ENCODE data around the gene RPL27A.

RPL27A gene

DNA sequence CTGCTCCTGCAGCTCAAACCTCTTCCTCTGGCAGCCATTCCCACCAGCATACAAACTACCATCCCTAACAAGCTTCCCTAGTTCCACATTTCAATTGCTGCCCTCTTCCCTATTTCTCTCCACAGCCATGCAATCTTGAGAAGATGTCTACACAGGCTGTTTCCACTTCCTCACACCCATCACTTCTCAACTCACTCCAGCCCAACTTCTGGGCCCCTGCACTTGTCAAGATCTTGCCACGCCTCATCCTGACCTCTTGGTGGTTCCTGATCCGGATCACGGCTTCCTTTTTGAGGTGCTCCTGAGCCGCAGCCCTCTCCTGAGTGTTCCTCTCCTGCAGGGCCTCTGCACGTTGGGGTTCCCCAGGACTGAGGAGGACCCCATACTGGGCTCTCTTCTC, 22.6 kb downstream of the RPL27A start:
- no peak for DNase-seq (ENCODE audit: low read depth)
- TF ChIP-seq CTCF (IDR thresholded peaks at IDR 0.05; ENCODE audit: insufficient read depth, low read depth, low read length, missing control alignments), result no peak
- no peak overlapping the region for H3K4me3 ChIP-seq (ENCODE audit: low read depth, low read length)

DNA sequence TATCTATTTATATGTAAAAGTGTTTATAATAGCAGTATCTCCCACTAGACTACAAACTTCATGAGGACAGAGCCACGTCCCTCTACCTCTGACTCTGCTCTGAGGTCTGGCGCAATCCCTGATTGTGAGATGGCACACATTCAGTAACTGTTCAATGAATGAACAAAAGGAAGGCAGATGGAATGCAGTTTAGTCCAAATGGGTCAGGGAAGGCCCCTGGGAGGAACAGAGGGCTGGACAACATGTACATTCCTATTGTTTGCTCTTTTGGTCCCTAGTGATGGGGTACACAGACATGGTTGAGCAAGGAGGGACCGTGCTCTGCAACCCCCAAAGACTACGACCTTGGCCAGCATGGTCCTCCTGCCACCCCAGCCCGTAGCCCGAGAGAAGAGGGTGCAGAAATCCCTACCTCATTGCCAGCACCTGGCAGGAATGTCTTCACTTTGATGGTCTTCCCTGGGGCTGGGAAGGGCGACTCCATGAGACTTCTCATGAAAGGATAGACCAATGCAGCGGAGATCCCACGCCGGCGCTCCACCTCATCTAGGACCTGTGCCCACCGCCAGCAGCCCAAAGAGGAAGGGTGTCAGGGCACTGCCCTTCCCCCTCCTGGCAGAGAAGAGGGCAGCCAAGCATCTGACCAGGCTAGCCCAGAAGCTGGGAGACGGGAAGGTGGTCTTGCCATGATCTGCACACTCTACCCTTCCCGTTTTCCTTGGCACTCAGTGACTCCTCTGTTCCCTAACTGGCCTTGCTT, 24.3 kb downstream of the RPL27A start:
- no peak overlapping the region for H3K4me3 ChIP-seq (ENCODE audit: low read depth, low read length)
- no peak for TF ChIP-seq CTCF (IDR thresholded peaks at IDR 0.05; ENCODE audit: insufficient read depth, low read depth, low read length, missing control alignments)
- DNase-seq (ENCODE audit: low read depth), result no peak

GRCh38 chr11:8707541-8708191, 25.1 kb downstream of the RPL27A start:
- TF ChIP-seq CTCF (IDR thresholded peaks at IDR 0.05; ENCODE audit: insufficient read depth, low read depth, low read length, missing control alignments), result no peak
- DNase-seq (ENCODE audit: low read depth), result no peak
- H3K4me3 ChIP-seq (ENCODE audit: low read depth, low read length), result no peak overlapping the region

DNA sequence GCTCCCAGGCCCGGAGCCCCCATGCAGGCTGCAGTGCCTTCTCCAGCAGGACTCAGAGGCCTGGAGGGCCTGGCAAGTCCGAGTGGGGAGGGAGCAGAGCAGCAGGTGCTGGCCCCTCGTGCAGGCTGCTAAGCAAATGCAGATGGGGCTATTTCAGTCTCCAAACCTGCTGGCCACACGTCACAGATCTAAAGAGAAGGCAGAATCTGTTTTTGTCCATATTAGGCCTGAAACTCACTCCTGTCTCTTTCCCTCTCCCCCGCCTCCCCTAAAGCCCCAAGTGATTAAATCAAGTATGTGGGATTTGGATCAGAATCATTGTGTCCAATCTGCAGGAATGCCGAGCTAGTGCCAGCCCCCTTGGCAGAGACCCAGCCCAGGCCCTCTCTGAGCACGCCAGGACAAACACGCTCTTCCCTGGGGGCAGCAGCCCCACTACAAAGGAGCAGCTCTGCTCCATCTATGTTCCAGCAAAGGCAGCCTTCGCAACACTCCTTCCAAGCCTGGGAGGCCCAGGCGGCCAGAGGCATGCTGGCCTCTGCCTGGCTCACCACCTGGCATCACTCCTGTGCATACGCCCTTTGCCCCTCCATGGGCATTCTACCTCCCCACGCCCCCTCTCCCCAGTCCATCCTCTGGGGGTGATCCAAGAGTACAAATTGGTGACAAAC, 26.5 kb downstream of the RPL27A start:
- no peak for DNase-seq (ENCODE audit: low read depth)
- no peak for TF ChIP-seq CTCF (IDR thresholded peaks at IDR 0.05; ENCODE audit: insufficient read depth, low read depth, low read length, missing control alignments)
- H3K4me3 ChIP-seq (ENCODE audit: low read depth, low read length), result no peak overlapping the region

DNA sequence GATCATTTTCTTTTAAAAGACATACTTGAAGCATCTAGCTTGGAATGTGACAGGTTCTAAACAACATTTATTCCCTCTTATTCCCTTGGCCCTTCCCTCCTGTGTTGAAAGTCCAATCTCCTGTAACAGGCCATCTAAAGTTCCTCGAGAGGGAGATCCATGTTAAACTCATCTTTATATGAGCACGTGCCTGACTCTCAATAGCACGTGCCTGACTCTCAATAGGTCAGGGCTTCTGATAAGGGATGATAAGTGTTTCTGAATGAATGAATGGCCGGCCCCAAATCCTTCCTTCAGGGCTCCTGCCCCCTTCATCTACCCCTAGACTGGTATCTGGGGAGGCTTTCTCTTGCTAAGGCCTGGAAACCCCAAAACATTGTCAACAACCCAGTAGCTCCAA, 27.2 kb downstream of the RPL27A start:
- TF ChIP-seq CTCF (IDR thresholded peaks at IDR 0.05; ENCODE audit: insufficient read depth, low read depth, low read length, missing control alignments), result no peak
- H3K4me3 ChIP-seq (ENCODE audit: low read depth, low read length), result no peak overlapping the region
- DNase-seq (ENCODE audit: low read depth), result no peak

- TF ChIP-seq CTCF (IDR thresholded peaks at IDR 0.05; ENCODE audit: insufficient read depth, low read depth, low read length, missing control alignments), result no peak
- no peak overlapping the region for H3K4me3 ChIP-seq (ENCODE audit: low read depth, low read length)
- no peak for DNase-seq (ENCODE audit: low read depth)
Observed at GRCh38 chr11:8711895-8712442, 29.4 kb downstream of the RPL27A start.
